Fibroblast of lung (primary cell): ENCODE results near the gene ARHGEF10L.

ENCODE experiments used
- EZH2 ChIP-seq: IDR thresholded peaks from 2 replicates; pipeline ENCODE4 v1.5.1; 2012; ENCODE audit warnings: low read length, control low read depth, mild to moderate bottlenecking; ENCODE audit errors: missing control alignments
- TF ChIP-seq, protein P1 (sequence below), 2 donors: IDR thresholded peaks in 1 of 2; conservative IDR thresholded peaks in 1 of 2; 1 replicate in 1 of 2; 2 replicates in 1 of 2; pipeline ENCODE4 v1.5.1; 2011 to 2012; ENCODE audit warnings: low read length in 2 of 2, control low read depth in 1 of 2, inconsistent platforms in 1 of 2, low read depth in 1 of 2, mild to moderate bottlenecking in 1 of 2

- TF ChIP-seq, protein P1, sequence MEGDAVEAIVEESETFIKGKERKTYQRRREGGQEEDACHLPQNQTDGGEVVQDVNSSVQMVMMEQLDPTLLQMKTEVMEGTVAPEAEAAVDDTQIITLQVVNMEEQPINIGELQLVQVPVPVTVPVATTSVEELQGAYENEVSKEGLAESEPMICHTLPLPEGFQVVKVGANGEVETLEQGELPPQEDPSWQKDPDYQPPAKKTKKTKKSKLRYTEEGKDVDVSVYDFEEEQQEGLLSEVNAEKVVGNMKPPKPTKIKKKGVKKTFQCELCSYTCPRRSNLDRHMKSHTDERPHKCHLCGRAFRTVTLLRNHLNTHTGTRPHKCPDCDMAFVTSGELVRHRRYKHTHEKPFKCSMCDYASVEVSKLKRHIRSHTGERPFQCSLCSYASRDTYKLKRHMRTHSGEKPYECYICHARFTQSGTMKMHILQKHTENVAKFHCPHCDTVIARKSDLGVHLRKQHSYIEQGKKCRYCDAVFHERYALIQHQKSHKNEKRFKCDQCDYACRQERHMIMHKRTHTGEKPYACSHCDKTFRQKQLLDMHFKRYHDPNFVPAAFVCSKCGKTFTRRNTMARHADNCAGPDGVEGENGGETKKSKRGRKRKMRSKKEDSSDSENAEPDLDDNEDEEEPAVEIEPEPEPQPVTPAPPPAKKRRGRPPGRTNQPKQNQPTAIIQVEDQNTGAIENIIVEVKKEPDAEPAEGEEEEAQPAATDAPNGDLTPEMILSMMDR (conservative IDR thresholded peaks at IDR 0.05 in 1 of 2, IDR thresholded peaks at IDR 0.05 in 1 of 2; ENCODE audit: low read depth in 1 of 2, low read length in 2 of 2) = no peak
- TF ChIP-seq EZH2 = no peak
Measured at GRCh38 chr1:17732475-17732874, 193.0 kb downstream of the ARHGEF10L start.
